ENCODE data around the gene EYS.

GRCh38 chr6:64736421-64736950 is 970.5 kb downstream of the EYS start:
- TF ChIP-seq, protein P1, sequence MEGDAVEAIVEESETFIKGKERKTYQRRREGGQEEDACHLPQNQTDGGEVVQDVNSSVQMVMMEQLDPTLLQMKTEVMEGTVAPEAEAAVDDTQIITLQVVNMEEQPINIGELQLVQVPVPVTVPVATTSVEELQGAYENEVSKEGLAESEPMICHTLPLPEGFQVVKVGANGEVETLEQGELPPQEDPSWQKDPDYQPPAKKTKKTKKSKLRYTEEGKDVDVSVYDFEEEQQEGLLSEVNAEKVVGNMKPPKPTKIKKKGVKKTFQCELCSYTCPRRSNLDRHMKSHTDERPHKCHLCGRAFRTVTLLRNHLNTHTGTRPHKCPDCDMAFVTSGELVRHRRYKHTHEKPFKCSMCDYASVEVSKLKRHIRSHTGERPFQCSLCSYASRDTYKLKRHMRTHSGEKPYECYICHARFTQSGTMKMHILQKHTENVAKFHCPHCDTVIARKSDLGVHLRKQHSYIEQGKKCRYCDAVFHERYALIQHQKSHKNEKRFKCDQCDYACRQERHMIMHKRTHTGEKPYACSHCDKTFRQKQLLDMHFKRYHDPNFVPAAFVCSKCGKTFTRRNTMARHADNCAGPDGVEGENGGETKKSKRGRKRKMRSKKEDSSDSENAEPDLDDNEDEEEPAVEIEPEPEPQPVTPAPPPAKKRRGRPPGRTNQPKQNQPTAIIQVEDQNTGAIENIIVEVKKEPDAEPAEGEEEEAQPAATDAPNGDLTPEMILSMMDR (IDR thresholded peaks at IDR 0.05; ENCODE audit: low read length), result no peak
- TF ChIP-seq EZH2 (optimal IDR thresholded peaks at IDR 0.05; ENCODE audit: low read depth, low read length), result no peak

All from MM.1S (cell line).